Smooth muscle cell (in vitro differentiated cells): ENCODE measurements around the gene STXBP6. TPM values are rescaled to one million over a fixed set of nuclear protein-coding genes. Genes with fewer than 3 reads are reported as not detected.

Experiments
- DNase-seq: peaks from one replicate; lab custom pipeline; 2025; ENCODE audit not compliant: unreplicated experiment; lab: John Stamatoyannopoulos, UW
- H2AFZ ChIP-seq: fragments of 200-600 bp; sonication (generic); 2 replicates; pipeline ENCODE4 v1.6.0; 2016; ENCODE audit warnings: antibody characterized with exemption, low read depth, mild to moderate bottlenecking
- H3F3A ChIP-seq: fragments of 200-600 bp; sonication (generic); 2 replicates; pipeline ENCODE4 v1.6.0; 2017; ENCODE audit warnings: antibody characterized with exemption, low read depth
- H3K27ac ChIP-seq: fragments of 200-600 bp; sonication (generic); 2 replicates; pipeline ENCODE4 v1.5.1; 2016; ENCODE audit warnings: low read depth, mild to moderate bottlenecking
- H3K27me3 ChIP-seq: fragments of 200-600 bp; sonication (generic); 2 replicates; pipeline ENCODE4 v1.6.1; 2016; ENCODE audit warnings: low read depth, mild to moderate bottlenecking
- H3K36me3 ChIP-seq: fragments of 200-600 bp; sonication (generic); 2 replicates; pipeline ENCODE4 v1.5.1; 2016; ENCODE audit warnings: low read depth
- H3K4me1 ChIP-seq: fragments of 200-600 bp; sonication (generic); 2 replicates; pipeline ENCODE4 v1.5.1; 2016; ENCODE audit warnings: low read depth
- H3K4me2 ChIP-seq: fragments of 200-600 bp; sonication (generic); 2 replicates; pipeline ENCODE4 v1.6.0; 2016; ENCODE audit warnings: mild to moderate bottlenecking
- H3K4me3 ChIP-seq: fragments of 200-600 bp; sonication (generic); 2 replicates; pipeline ENCODE4 v1.5.1; 2016; ENCODE audit warnings: mild to moderate bottlenecking
- H3K79me2 ChIP-seq: fragments of 200-600 bp; sonication (generic); 2 replicates; pipeline ENCODE4 v1.6.0; 2016; ENCODE audit warnings: low read depth, mild to moderate bottlenecking
- H3K9ac ChIP-seq: fragments of 200-600 bp; sonication (generic); 2 replicates; pipeline ENCODE4 v1.6.0; 2016; ENCODE audit warnings: low read depth
- H3K9me3 ChIP-seq: fragments of 200-600 bp; sonication (generic); replicated peaks from 2 replicates; pipeline ENCODE4 v1.5.1; 2016; ENCODE audit warnings: low read depth
- H4K20me1 ChIP-seq: fragments of 200-600 bp; sonication (generic); 2 replicates; pipeline ENCODE4 v1.6.0; 2016; ENCODE audit warnings: low read depth
- WGBS: methylation state at CpG from one replicate; pipeline ENCODE4 v1.1.7; 2016; ENCODE audit warnings: low lambda C conversion rate; 5-methylcytosine and 5-hydroxymethylcytosine counted together
- polyA plus RNA-seq: library from polyadenylated mRNA; unstranded; fragments of >200 nt; fragmentation: Nextera tagmentation; extraction: Ambion mirVana; gene quantifications from 2 replicates; pipeline ENCODE4 v1.2.1, GENCODE V29; 2016
- total RNA-seq: library from RNA; depleted of rRNA; stranded (reverse); fragments of >200 nt; gene quantifications from 2 replicates; pipeline ENCODE4 v1.2.3, GENCODE V29; 2014
- TF ChIP-seq, protein P1 (sequence below): fragments of 200-600 bp; sonication (generic); IDR thresholded peaks from 2 replicates; pipeline ENCODE4 v1.5.1; 2017; ENCODE audit warnings: borderline replicate concordance, mild to moderate bottlenecking, antibody characterized with exemption; ENCODE audit not compliant: insufficient read depth, poor library complexity, severe bottlenecking

The STXBP6 gene
- total and polyA plus RNA-seq, 2 experiments from 2014 or later: 144 to 170 TPM

DNA sequence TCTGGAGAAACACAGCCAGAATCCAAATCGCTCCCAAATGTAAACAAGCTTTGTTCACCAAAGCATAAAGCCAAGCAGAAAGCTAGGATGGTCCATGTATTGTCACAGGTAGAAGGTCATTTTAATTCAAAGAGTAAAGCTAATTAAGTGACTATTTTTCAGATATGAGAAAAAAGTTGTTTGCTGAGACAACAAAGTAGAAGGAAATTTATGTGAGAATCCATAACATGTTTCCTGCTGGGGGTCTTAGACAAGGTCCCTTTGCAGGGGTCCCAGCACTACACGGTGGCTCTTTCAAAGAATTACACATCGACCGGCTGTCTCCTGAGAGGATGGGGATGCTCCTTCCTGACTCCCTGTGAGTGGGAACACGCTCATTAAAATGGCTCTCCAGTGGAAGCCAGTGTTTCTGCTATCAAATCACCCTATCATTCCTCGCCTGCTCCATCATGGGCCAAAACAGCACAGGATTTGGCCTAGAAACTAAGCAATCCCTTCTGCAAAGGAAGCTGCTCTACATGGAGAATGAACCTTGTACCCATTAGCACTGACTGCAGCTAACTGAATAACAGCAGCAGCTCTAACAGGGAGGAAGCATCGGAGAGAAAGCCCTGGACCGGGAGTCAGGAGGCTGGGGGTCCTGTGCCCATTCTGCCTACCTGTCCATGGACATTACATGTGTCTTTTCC, 175.3 kb downstream of the STXBP6 start:
- Histone ChIP-seq H3K4me2 (no peak overlapping the region), H3K9ac (no peak overlapping the region), H3F3A (peaks cover 3% of the 10 kb centered on the region), H3K79me2 (peaks cover 91% of the 10 kb centered on the region), H3K27ac (no peak overlapping the region), H2AFZ (no peak overlapping the region), H3K27me3 (no peaks in the 10 kb centered on the region), H3K4me3 (no peak overlapping the region), H3K9me3 (no peaks in the 10 kb centered on the region), H3K4me1 (peaks cover 6% of the 10 kb centered on the region), H3K36me3 (no peaks in the 10 kb centered on the region), H4K20me1 (peaks cover 98% of the 10 kb centered on the region)
- 97% methylated on average over 8 of the region's 8 CpGs for WGBS
- no peak for DNase-seq
- TF ChIP-seq, protein P1, sequence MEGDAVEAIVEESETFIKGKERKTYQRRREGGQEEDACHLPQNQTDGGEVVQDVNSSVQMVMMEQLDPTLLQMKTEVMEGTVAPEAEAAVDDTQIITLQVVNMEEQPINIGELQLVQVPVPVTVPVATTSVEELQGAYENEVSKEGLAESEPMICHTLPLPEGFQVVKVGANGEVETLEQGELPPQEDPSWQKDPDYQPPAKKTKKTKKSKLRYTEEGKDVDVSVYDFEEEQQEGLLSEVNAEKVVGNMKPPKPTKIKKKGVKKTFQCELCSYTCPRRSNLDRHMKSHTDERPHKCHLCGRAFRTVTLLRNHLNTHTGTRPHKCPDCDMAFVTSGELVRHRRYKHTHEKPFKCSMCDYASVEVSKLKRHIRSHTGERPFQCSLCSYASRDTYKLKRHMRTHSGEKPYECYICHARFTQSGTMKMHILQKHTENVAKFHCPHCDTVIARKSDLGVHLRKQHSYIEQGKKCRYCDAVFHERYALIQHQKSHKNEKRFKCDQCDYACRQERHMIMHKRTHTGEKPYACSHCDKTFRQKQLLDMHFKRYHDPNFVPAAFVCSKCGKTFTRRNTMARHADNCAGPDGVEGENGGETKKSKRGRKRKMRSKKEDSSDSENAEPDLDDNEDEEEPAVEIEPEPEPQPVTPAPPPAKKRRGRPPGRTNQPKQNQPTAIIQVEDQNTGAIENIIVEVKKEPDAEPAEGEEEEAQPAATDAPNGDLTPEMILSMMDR: no peak

DNA sequence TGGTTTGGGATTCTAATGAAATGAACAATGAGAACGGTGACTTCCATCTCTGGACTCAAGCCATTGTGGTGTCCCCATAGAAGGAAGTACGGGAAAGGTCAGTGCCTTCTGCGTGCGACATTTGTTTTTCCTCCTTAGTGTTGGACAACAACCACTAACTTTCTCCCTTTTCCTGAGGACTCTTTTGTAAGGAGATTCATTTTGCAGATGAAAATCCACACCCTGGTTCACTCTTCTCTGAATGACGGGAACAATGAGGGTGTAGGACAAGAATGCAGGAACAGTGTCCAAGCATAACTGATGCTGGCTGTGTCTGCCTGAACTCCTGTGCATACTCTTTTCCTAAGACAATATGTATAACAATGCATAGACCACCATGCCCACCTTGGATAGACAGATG, 176.4 kb downstream of the STXBP6 start:
- 98% methylated on average over 5 of the region's 5 CpGs for WGBS
- peaks cover 91% of the 10 kb centered on the region for H3K79me2 ChIP-seq
- no peaks in the 10 kb centered on the region for H3K4me1 ChIP-seq
- peaks cover 98% of the 10 kb centered on the region for H4K20me1 ChIP-seq
- H3K36me3 ChIP-seq: no peaks in the 10 kb centered on the region
- H3K9ac ChIP-seq: no peak overlapping the region
- H3K27me3 ChIP-seq: no peaks in the 10 kb centered on the region
- no peak overlapping the region for H2AFZ ChIP-seq
- H3K4me2 ChIP-seq: no peak overlapping the region
- H3F3A ChIP-seq: peaks cover 3% of the 10 kb centered on the region
- H3K27ac ChIP-seq: no peak overlapping the region
- TF ChIP-seq, protein P1: no peak
- no peak overlapping the region for H3K4me3 ChIP-seq
- DNase-seq: no peak
- H3K9me3 ChIP-seq: no peaks in the 10 kb centered on the region

DNA sequence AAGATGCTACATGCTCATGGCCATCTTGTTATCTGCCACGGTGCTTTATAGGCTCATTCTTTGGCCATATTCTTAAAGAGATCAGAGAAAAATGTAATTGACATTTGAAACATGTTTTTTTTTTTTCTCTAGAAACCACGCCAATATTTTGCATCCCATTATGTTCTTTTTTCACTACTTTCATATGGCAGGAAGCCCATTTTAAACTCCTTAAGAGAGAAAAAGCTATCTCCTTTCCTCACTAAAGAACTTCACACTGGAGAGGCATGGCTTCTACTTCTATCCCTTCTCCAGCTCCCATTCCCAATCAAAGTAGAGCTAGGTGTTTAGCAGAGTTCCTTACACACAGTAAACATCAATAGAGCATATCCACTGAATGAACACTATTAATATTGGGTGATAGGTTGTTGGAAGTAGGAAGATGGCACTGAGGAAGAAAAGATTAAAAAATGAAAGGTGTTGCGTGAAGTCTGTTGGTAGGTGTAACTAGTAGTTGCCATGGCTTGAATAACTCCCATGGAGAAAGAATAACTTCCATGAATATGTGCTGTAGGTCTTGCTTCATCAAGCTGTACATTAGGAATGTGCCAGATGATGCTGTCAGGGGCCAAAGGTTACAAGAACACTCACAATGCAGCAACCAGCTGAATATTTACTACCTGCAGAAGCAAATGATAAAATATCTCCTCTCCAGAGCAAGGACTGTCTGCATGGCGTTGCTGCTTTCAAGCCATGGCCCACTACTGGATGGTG, 178.8 kb downstream of the STXBP6 start:
- Histone ChIP-seq H3K27me3 (no peaks in the 10 kb centered on the region), H3F3A (peaks cover 3% of the 10 kb centered on the region), H3K4me3 (no peak overlapping the region), H3K9ac (no peak overlapping the region), H3K9me3 (no peaks in the 10 kb centered on the region), H4K20me1 (peaks cover 96% of the 10 kb centered on the region), H3K36me3 (no peaks in the 10 kb centered on the region), H2AFZ (no peak overlapping the region), H3K4me1 (no peaks in the 10 kb centered on the region), H3K27ac (no peak overlapping the region), H3K4me2 (no peak overlapping the region), H3K79me2 (peaks cover 87% of the 10 kb centered on the region)
- no peak for DNase-seq
- WGBS: 95% methylated on average over 4 of the region's 4 CpGs
- TF ChIP-seq, protein P1: no peak
